GM12872 (cell line): ENCODE data around the gene SLC18A3.

Experiments
- TF ChIP-seq, protein P1 (sequence below): IDR thresholded peaks from 3 replicates; pipeline ENCODE4 v1.5.1; 2011; ENCODE audit warnings: low read depth, mild to moderate bottlenecking, low read length, moderate library complexity; ENCODE audit not compliant: insufficient read depth

SLC18A3 gene

DNA sequence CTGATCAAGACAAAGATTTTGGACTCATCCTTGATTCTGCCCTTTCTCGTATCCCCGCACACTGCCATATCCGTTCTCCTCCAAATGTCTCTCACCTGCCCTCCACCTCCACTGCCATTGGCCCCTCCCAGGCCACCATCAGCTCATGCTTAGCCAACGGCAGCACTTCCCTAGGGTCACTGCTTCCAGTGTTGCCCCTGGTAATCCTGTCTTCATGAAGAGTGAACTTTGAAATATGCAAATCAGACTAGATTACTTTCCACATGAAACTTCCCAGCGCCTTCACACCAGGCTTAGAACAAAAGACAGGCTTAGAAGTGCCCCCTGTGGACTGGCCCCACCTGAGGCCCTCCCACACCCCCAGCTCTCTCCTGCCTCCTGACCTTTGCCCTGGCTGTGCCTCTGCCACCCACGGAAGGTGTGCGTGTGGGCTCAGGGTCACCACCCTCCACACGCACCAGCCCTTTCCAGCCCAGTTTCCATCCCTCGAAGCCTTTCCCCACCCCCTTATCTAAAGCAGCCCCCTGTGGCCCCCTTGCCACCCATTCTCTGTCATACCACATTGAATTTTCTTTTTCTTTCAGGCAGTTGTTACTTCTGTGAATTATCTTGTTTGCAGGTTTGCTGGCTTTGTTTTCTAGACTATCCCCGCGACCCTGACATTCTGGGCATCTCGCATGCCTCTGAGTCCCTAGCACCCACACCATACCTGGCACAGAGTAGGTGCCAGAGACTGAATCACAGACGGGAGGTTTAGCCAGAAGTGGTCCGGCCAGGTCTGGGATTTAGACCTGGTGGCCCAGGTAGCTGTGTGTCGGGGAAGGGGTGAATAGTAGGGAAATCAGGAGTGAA, 42.5 kb downstream of the SLC18A3 start:
- TF ChIP-seq, protein P1, sequence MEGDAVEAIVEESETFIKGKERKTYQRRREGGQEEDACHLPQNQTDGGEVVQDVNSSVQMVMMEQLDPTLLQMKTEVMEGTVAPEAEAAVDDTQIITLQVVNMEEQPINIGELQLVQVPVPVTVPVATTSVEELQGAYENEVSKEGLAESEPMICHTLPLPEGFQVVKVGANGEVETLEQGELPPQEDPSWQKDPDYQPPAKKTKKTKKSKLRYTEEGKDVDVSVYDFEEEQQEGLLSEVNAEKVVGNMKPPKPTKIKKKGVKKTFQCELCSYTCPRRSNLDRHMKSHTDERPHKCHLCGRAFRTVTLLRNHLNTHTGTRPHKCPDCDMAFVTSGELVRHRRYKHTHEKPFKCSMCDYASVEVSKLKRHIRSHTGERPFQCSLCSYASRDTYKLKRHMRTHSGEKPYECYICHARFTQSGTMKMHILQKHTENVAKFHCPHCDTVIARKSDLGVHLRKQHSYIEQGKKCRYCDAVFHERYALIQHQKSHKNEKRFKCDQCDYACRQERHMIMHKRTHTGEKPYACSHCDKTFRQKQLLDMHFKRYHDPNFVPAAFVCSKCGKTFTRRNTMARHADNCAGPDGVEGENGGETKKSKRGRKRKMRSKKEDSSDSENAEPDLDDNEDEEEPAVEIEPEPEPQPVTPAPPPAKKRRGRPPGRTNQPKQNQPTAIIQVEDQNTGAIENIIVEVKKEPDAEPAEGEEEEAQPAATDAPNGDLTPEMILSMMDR: no peak

DNA sequence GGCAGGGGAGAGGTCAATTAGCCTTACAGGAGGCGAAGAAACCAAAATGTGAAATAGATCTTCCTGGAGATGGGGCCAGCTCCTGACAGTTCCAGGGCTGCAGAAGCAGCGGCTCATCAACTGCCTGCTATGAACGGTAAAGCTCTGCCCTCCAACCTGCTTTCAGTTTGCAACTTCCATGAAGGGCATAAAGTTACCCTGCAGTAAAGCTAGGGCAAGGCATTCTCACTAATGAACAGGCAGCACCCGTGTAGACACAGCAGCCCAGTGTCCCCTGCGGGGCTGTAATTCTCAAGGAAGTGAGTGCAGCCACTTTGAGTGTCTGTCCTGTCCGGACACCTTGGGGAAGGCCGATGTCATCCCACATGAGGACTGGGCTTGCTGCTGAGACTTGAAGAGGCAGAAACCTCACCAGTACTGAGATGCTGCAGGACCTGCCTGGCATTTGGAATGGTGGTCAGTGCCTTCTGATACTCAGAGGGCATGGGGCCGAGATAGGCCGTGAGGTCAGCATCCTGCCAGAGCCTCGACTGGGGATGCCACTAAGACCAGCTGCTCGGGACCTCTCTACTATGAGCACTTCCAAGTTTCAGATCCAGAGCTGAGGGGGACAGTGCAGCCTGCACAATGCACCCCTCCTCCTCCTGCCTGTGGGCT, 43.3 kb downstream of the SLC18A3 start:
- TF ChIP-seq, protein P1: no peak

DNA sequence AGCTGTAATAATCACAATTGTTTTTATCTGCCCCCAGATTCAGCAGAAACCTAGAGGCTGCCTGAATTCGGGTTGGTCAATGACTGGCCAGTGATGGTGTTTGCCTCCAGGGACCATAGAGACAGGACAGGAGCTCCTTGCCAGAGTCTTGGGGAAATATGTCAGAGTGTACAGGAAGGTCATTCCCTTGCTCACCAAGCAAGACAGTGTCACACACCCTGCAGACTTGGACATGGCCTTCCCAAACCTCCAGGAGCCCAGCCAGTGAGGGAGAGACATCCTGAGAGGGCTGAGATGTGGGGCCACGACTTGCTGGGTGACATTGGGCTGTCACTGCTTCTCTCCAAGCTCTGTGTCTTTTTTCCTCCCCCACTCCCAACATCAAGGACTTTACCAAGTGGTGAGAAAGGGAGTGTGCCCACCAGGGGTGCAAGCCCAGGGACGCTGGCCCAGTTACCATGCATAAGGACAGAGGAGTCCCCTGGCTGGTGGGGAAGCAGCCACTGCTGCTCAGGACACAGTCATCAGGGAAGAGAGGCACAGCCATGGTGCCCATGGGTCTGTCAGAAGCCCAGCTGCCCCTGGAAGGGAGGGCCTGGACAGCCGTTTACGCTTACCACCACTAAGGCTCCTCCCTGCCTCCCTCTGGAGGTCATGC, 44.1 kb downstream of the SLC18A3 start:
- TF ChIP-seq, protein P1: no peak

DNA sequence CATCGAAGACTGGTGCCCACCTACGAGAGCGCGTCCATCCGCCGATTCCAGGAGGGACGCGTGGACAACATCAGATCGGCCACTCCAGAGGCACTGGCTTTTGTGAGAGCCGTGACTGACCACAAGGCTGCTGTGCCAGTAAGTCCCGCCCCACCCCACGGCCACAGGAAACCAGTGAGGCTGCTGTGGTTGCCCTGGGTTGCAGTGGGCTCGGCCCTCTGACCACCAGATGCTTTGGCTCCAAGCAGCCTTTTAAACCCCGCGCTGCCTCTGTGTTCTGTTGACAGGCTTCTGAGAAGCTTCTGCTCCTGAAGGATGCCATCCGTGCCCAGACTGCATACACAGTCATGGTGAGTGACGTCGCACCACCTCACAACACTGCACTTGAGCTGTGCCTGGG, 45.0 kb downstream of the SLC18A3 start:
- TF ChIP-seq, protein P1: no peak

DNA sequence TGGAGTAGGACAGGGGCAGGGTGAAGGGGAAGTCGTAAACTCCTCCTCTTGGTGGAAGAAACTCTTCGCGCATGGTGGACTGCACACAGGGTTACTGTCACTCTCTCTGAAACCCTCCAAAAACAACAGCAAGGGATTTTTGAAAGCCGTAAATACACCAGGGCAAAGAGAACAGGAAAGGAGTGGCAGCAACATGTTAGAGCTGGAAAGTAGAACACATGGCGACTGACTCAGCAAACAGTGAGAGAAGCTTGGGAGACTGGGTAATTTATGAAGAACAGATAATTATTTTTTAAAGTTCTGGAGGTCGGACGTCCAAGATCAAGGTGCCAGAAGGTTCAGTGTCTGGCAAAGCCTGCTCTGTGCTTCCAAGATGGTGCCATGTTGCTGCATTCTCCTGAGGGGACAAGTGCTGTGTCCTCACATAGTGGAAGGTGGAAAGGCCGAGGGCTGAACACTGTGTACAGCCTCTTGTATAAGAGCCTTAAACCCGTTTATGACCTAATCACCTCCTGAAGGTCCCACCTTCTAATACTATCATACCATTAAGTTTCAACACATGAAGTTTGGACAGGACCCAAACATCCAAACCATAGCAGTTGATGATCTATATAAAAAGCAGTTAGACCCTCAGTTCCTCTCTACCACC, 46.9 kb downstream of the SLC18A3 start:
- TF ChIP-seq, protein P1: no peak

DNA sequence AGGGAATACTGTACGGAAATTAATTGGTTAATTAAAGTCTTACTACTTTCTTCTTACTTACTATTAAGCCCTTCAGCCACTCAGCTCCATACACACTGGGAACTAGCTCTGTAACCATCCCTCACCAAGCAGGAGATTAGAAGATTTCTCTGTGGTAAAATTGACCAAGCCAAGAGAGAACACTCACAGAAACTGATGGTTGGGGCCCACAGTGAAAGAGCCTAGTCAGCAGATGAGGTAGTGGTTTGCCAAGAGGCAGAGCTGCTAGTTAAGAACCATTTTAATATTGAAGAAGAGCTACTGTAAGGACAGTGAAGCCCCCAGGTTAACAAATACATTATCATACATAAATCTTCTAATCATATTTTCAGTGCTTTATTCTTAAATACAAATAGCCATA, 47.5 kb downstream of the SLC18A3 start:
- TF ChIP-seq, protein P1: no peak

DNA sequence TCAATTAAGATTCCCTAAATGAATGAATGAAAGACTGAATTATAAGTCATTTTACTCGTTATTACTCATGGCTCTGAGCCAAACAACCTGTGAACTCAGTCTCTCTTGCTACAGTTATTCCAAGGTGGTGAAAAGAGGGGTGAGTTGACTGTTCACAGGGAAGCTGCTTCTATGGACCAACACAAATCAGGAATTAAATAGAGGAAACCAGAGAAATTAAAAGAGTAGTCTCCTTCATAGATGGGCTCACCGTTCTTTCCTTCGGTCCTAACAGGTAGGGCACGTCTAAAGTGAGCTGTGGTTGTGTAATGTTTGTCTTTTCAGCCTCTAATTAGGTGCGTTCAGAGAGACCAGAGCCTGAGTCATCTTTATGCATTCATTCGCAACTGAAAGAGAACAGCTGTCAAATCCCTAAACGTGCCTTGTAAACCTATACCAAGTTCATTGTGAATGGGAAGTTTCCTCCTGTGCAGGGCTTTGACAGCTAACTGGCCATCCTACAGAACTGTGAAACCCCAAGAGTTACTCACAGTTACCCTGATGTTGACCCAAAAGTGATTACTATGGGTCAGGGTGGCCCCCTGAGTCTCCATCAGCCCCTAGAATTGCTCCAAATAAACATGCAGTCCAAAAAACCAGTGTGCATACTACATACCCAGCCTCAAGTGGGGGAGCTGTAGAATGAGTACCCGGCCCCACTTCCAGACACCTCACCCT, 51.2 kb downstream of the SLC18A3 start:
- TF ChIP-seq, protein P1: no peak
